Liver (tissue), 9 donors: ENCODE results near the gene C1QTNF4. TPM values are rescaled to one million over a fixed set of nuclear protein-coding genes. Genes with fewer than 3 reads are reported as not detected.

ENCODE experiments used
- DNase-seq: peaks from one replicate; pipeline ENCODE4 v3.0.0-alpha.2; 2017; ENCODE audit warnings: low spot score
- H3K27ac ChIP-seq, 2 donors: one replicate each; pipeline ENCODE4 v1.7.0; 2013; ENCODE audit warnings: inconsistent platforms in 2 of 2, low read length in 2 of 2, control low read depth in 1 of 2, low read depth in 1 of 2, mild to moderate bottlenecking in 1 of 2
- H3K27me3 ChIP-seq, 4 donors: one replicate each; pipeline versions ENCODE4 v1.6.1 to v1.7.0; 2013; ENCODE audit warnings: low read length in 3 of 4, inconsistent platforms in 1 of 4, mild to moderate bottlenecking in 1 of 4, moderate library complexity in 1 of 4; ENCODE audit not compliant: control insufficient read depth in 4 of 4, insufficient read depth in 4 of 4
- H3K36me3 ChIP-seq, 4 donors: one replicate each; pipeline versions ENCODE4 v1.6.1 to v1.7.0; 2013; ENCODE audit warnings: low read length in 3 of 4, mild to moderate bottlenecking in 3 of 4, low read depth in 1 of 4, moderate library complexity in 1 of 4; ENCODE audit not compliant: control insufficient read depth in 4 of 4, insufficient read depth in 3 of 4
- H3K4me1 ChIP-seq, 4 donors: one replicate each; pipeline versions ENCODE4 v1.6.1 to v1.7.0; 2013; ENCODE audit warnings: low read length in 3 of 4, mild to moderate bottlenecking in 3 of 4, moderate library complexity in 1 of 4; ENCODE audit not compliant: control insufficient read depth in 4 of 4, insufficient read depth in 4 of 4
- H3K4me3 ChIP-seq, 3 donors: one replicate each; pipeline versions ENCODE4 v1.6.1 to v1.7.0; 2013; ENCODE audit warnings: low read length in 3 of 3, control low read depth in 1 of 3, low read depth in 1 of 3, mild to moderate bottlenecking in 1 of 3
- H3K9ac ChIP-seq, 2 donors: one replicate each; pipeline ENCODE4 v1.7.0; 2013; ENCODE audit warnings: low read length in 2 of 2, mild to moderate bottlenecking in 2 of 2, moderate library complexity in 2 of 2, control low read depth in 1 of 2, low read depth in 1 of 2
- H3K9me3 ChIP-seq, 4 donors: one replicate each; pipeline versions ENCODE4 v1.6.1 to v1.7.0; 2013; ENCODE audit warnings: low read length in 3 of 4; ENCODE audit not compliant: control insufficient read depth in 4 of 4
- EGR1 ChIP-seq, 2 donors: IDR thresholded peaks; 2 replicates each; pipeline ENCODE4 v1.6.1; 2016 to 2018; ENCODE audit warnings: antibody characterized with exemption in 2 of 2, low read depth in 2 of 2
- FOXA1 ChIP-seq: IDR thresholded peaks from 2 replicates; pipeline ENCODE4 v1.6.1; 2016; ENCODE audit warnings: antibody characterized with exemption
- FOXA2 ChIP-seq: IDR thresholded peaks from 2 replicates; pipeline ENCODE4 v1.6.1; 2016; ENCODE audit warnings: antibody characterized with exemption
- GABPA ChIP-seq, 2 donors: IDR thresholded peaks in 1 of 2; conservative IDR thresholded peaks in 1 of 2; 2 replicates each; pipeline ENCODE4 v1.6.1; 2016; ENCODE audit warnings: antibody characterized with exemption in 2 of 2, mild to moderate bottlenecking in 1 of 2, moderate library complexity in 1 of 2
- HNF4A ChIP-seq, 2 donors: conservative IDR thresholded peaks; 2 replicates each; pipeline ENCODE4 v1.6.1; 2016; ENCODE audit warnings: antibody characterized with exemption in 2 of 2, mild to moderate bottlenecking in 2 of 2
- HNF4G ChIP-seq: IDR thresholded peaks from 2 replicates; pipeline ENCODE4 v1.6.1; 2016; ENCODE audit warnings: antibody characterized with exemption
- JUND ChIP-seq, 2 donors: IDR thresholded peaks; 2 replicates each; pipeline ENCODE4 v1.6.1; 2016; ENCODE audit warnings: antibody characterized with exemption in 2 of 2
- NR2F2 ChIP-seq: IDR thresholded peaks from 2 replicates; pipeline ENCODE4 v1.6.1; 2016; ENCODE audit warnings: antibody characterized with exemption
- RAD21 ChIP-seq, 2 donors: IDR thresholded peaks; 2 replicates each; pipeline ENCODE4 v1.6.1; 2016; ENCODE audit warnings: antibody characterized with exemption in 2 of 2, mild to moderate bottlenecking in 2 of 2
- RXRA ChIP-seq, 2 donors: IDR thresholded peaks; 2 replicates each; pipeline ENCODE4 v1.6.1; 2017 to 2018; ENCODE audit warnings: antibody characterized with exemption in 2 of 2, mild to moderate bottlenecking in 1 of 2
- SP1 ChIP-seq: IDR thresholded peaks from 2 replicates; pipeline ENCODE4 v1.6.1; 2018; ENCODE audit warnings: antibody characterized with exemption, mild to moderate bottlenecking
- TAF1 ChIP-seq: conservative IDR thresholded peaks from 2 replicates; pipeline ENCODE4 v1.6.1; 2016; ENCODE audit warnings: antibody characterized with exemption, mild to moderate bottlenecking
- YY1 ChIP-seq: IDR thresholded peaks from 2 replicates; pipeline ENCODE4 v1.6.1; 2016; ENCODE audit warnings: antibody characterized with exemption, mild to moderate bottlenecking
- WGBS: extraction: QIAGEN DNeasy Blood & Tissue Kit; methylation state at CpG from one replicate; pipeline ENCODE4 v1.1.7; 2013; 5-methylcytosine and 5-hydroxymethylcytosine counted together
- polyA plus RNA-seq, 2 donors: library from polyadenylated mRNA; stranded (reverse) in 1 of 2; unstranded in 1 of 2; fragments of 200-250 nt in 1 of 2; fragments of >200 nt in 1 of 2; fragmentation: Nextera tagmentation in 1 of 2; extraction: Ambion mirVana in 1 of 2; gene quantifications; one replicate each; pipeline versions ENCODE4 v1.2.1 to v1.2.3, GENCODE V29; 2013 to 2015
- total RNA-seq, 2 donors: library from RNA; depleted of rRNA; stranded (reverse); fragments of >200 nt; gene quantifications; one replicate each; pipeline ENCODE4 v1.2.3, GENCODE V29; 2014
- TF ChIP-seq, protein P1 (sequence below): IDR thresholded peaks from 2 replicates; pipeline ENCODE4 v1.6.1; 2016; ENCODE audit warnings: antibody characterized with exemption, mild to moderate bottlenecking
- TF ChIP-seq, protein P2 (sequence below): IDR thresholded peaks from 2 replicates; pipeline ENCODE4 v1.6.1; 2016; ENCODE audit warnings: antibody characterized with exemption
- TF ChIP-seq, protein P3 (sequence below): fragments of 150-350 bp; IDR thresholded peaks from 2 replicates; pipeline ENCODE4 v1.5.1; 2017; ENCODE audit warnings: improper control_type of control experiment, low read depth, low read length; ENCODE audit not compliant: missing input control
- TF ChIP-seq, protein P4 (sequence below): IDR thresholded peaks from 2 replicates; pipeline ENCODE4 v1.6.1; 2016; ENCODE audit warnings: antibody characterized with exemption
- TF ChIP-seq, protein P5 (sequence below): IDR thresholded peaks from 2 replicates; pipeline ENCODE4 v1.6.1; 2016; ENCODE audit warnings: antibody characterized with exemption
- donor health status: healthy.
- donor health status: healthy.
- donor health status: healthy.
- donor health status: healthy.
- donor health status: healthy.

The C1QTNF4 gene
- total and polyA plus RNA-seq, 4 donors: 0.08 to 1.8 (median 0.32) TPM

DNA sequence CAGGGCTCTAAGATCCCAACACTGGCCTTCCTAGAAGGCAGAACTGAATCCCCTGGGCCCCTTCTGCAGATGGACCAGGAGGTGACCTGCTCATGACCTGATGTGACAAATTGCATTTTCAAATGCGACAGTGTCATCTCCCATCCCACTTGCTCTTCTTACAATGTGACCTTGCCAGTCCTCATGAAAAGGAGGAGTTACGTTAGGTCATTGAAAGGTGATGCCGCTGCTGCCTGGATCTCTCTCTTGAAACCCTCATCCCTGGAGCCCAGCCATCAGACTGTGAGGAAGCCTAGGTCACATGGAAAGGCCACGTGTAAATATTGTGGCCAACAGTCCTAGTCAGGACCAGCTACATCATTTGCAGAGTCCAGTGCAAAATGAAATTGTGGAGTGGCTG is 5.7 kb upstream of the C1QTNF4 start:
- Histone ChIP-seq H3K9me3 (no peaks in the 10 kb centered on the region), H3K4me3 (no peak overlapping the region), H3K4me1 (no peaks in the 10 kb centered on the region), H3K27ac (no peak overlapping the region), H3K36me3 (no peaks in the 10 kb centered on the region), H3K9ac (no peak overlapping the region), H3K27me3 (no peaks in the 10 kb centered on the region)
- TF ChIP-seq YY1 (no peak), EGR1 (IDR thresholded peaks at IDR 0.05; ENCODE audit: low read depth in 2 of 2) (no peak), GABPA (IDR thresholded peaks at IDR 0.05 in 1 of 2, conservative IDR thresholded peaks at IDR 0.05 in 1 of 2) (no peak), FOXA1 (no peak), SP1 (no peak), HNF4G (no peak), FOXA2 (no peak), RXRA (IDR thresholded peaks at IDR 0.05) (no peak), JUND (IDR thresholded peaks at IDR 0.05) (no peak), NR2F2 (no peak), TAF1 (no peak), HNF4A (conservative IDR thresholded peaks at IDR 0.05) (no peak), RAD21 (IDR thresholded peaks at IDR 0.05) (no peak)
- TF ChIP-seq, protein P1, sequence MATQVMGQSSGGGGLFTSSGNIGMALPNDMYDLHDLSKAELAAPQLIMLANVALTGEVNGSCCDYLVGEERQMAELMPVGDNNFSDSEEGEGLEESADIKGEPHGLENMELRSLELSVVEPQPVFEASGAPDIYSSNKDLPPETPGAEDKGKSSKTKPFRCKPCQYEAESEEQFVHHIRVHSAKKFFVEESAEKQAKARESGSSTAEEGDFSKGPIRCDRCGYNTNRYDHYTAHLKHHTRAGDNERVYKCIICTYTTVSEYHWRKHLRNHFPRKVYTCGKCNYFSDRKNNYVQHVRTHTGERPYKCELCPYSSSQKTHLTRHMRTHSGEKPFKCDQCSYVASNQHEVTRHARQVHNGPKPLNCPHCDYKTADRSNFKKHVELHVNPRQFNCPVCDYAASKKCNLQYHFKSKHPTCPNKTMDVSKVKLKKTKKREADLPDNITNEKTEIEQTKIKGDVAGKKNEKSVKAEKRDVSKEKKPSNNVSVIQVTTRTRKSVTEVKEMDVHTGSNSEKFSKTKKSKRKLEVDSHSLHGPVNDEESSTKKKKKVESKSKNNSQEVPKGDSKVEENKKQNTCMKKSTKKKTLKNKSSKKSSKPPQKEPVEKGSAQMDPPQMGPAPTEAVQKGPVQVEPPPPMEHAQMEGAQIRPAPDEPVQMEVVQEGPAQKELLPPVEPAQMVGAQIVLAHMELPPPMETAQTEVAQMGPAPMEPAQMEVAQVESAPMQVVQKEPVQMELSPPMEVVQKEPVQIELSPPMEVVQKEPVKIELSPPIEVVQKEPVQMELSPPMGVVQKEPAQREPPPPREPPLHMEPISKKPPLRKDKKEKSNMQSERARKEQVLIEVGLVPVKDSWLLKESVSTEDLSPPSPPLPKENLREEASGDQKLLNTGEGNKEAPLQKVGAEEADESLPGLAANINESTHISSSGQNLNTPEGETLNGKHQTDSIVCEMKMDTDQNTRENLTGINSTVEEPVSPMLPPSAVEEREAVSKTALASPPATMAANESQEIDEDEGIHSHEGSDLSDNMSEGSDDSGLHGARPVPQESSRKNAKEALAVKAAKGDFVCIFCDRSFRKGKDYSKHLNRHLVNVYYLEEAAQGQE: no peak
- TF ChIP-seq, protein P2, sequence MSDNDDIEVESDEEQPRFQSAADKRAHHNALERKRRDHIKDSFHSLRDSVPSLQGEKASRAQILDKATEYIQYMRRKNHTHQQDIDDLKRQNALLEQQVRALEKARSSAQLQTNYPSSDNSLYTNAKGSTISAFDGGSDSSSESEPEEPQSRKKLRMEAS: no peak
- TF ChIP-seq, protein P3, sequence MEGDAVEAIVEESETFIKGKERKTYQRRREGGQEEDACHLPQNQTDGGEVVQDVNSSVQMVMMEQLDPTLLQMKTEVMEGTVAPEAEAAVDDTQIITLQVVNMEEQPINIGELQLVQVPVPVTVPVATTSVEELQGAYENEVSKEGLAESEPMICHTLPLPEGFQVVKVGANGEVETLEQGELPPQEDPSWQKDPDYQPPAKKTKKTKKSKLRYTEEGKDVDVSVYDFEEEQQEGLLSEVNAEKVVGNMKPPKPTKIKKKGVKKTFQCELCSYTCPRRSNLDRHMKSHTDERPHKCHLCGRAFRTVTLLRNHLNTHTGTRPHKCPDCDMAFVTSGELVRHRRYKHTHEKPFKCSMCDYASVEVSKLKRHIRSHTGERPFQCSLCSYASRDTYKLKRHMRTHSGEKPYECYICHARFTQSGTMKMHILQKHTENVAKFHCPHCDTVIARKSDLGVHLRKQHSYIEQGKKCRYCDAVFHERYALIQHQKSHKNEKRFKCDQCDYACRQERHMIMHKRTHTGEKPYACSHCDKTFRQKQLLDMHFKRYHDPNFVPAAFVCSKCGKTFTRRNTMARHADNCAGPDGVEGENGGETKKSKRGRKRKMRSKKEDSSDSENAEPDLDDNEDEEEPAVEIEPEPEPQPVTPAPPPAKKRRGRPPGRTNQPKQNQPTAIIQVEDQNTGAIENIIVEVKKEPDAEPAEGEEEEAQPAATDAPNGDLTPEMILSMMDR: no peak
- TF ChIP-seq, protein P4, sequence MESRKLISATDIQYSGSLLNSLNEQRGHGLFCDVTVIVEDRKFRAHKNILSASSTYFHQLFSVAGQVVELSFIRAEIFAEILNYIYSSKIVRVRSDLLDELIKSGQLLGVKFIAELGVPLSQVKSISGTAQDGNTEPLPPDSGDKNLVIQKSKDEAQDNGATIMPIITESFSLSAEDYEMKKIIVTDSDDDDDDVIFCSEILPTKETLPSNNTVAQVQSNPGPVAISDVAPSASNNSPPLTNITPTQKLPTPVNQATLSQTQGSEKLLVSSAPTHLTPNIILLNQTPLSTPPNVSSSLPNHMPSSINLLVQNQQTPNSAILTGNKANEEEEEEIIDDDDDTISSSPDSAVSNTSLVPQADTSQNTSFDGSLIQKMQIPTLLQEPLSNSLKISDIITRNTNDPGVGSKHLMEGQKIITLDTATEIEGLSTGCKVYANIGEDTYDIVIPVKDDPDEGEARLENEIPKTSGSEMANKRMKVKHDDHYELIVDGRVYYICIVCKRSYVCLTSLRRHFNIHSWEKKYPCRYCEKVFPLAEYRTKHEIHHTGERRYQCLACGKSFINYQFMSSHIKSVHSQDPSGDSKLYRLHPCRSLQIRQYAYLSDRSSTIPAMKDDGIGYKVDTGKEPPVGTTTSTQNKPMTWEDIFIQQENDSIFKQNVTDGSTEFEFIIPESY: no peak
- TF ChIP-seq, protein P5, sequence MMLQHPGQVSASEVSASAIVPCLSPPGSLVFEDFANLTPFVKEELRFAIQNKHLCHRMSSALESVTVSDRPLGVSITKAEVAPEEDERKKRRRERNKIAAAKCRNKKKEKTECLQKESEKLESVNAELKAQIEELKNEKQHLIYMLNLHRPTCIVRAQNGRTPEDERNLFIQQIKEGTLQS: no peak
- WGBS: 75% methylated on average over 4 of the region's 4 CpGs
- no peak for DNase-seq
